Right lobe of liver (tissue), 4 donors: ENCODE results near the gene CERCAM.

Experiments used
- POLR2A ChIP-seq: fragments of 450-650 bp; IDR thresholded peaks from one replicate; pipeline ENCODE4 v1.6.1; 2017; ENCODE audit warnings: antibody characterized with exemption, mild to moderate bottlenecking
- TF ChIP-seq, protein P1 (sequence below), 4 donors: fragments of 200-600 bp in 3 of 4; fragments of 450-650 bp in 1 of 4; IDR thresholded peaks; one replicate each; pipeline versions ENCODE4 v1.5.1 to v1.8.0; 2016 to 2022; ENCODE audit warnings: antibody characterized with exemption in 4 of 4, mild to moderate bottlenecking in 2 of 4
- donor health status: DM: no; HTN: no; CAD: no.
- donor health status: DM: no; HTN: no; CAD: no.
- donor health status: DM: no; HTN: yes; CAD: no.

DNA sequence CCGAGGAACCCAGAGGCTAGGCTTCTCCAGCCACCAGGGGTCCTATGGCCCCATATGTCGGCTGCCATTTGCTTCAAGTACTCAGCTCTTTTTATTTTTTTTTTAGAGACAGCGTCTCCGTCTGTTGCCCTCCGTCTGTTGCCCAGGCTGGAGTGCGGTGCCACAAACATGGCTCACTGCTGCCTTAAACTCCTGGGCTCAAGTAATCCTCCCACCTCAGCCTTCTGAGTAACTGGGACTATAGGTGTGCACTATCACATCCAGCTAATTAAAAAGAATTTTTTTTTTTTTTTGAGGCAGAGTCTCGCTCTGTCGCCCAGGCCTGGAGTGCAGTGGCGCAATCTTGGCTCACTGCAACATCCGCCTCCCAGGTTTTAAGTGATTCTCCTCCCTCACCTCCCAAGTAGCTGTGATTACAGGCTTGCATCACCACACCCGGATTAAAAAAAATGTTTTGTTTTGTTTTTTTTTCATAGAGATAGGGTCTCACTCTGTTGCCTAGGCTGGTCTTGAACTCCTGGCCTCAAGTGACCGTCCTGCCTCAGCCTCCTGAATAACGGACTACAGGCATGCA, 8.9 kb downstream of the CERCAM start:
- TF ChIP-seq, protein P1, sequence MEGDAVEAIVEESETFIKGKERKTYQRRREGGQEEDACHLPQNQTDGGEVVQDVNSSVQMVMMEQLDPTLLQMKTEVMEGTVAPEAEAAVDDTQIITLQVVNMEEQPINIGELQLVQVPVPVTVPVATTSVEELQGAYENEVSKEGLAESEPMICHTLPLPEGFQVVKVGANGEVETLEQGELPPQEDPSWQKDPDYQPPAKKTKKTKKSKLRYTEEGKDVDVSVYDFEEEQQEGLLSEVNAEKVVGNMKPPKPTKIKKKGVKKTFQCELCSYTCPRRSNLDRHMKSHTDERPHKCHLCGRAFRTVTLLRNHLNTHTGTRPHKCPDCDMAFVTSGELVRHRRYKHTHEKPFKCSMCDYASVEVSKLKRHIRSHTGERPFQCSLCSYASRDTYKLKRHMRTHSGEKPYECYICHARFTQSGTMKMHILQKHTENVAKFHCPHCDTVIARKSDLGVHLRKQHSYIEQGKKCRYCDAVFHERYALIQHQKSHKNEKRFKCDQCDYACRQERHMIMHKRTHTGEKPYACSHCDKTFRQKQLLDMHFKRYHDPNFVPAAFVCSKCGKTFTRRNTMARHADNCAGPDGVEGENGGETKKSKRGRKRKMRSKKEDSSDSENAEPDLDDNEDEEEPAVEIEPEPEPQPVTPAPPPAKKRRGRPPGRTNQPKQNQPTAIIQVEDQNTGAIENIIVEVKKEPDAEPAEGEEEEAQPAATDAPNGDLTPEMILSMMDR (IDR thresholded peaks at IDR 0.05): no peak
- no peak for TF ChIP-seq POLR2A
